Nephron progenitor cell (in vitro differentiated cells): ENCODE results near the gene ANO1.
A peak's percentile ranks its signal among the peaks of the same experiment; 100 is the strongest.

ENCODE experiments used
- DNase-seq: peaks from one replicate; pipeline ENCODE4 v3.0.0; 2021
- H3K27ac Mint-ChIP-seq: 2 replicates; pipeline ENCODE4 v1.8.0; 2021; ENCODE audit warnings: mild to moderate bottlenecking, moderate library complexity, mixed read lengths
- H3K27me3 Mint-ChIP-seq: 2 replicates; pipeline ENCODE4 v1.8.0; 2021; ENCODE audit warnings: mild to moderate bottlenecking, low read depth, mixed read lengths; ENCODE audit not compliant: poor library complexity
- H3K36me3 Mint-ChIP-seq: 2 replicates; pipeline ENCODE4 v1.8.0; 2021; ENCODE audit warnings: low read depth, mixed read lengths
- H3K4me1 Mint-ChIP-seq: 2 replicates; pipeline ENCODE4 v1.8.0; 2021; ENCODE audit warnings: mixed read lengths
- H3K4me3 Mint-ChIP-seq: 2 replicates; pipeline ENCODE4 v1.8.0; 2021; ENCODE audit warnings: mild to moderate bottlenecking, moderate library complexity, mixed read lengths
- H3K9me3 Mint-ChIP-seq: 2 replicates; pipeline ENCODE4 v1.8.0; 2021; ENCODE audit warnings: mild to moderate bottlenecking, moderate library complexity, mixed read lengths
- CTCF ChIP-seq: fragments of 200-600 bp; sonication (generic); IDR thresholded peaks from 2 replicates; pipeline ENCODE4 v1.5.0; 2021; ENCODE audit warnings: antibody characterized with exemption

Gene ANO1

GRCh38 chr11:70174547-70175235 is 96.6 kb downstream of the ANO1 start:
- peak; percentile 25 for DNase-seq
- Mint-ChIP-seq H3K36me3 (no peaks in the 10 kb centered on the region), H3K27me3 (peaks cover 7% of the 10 kb centered on the region), H3K27ac (peak overlapping the region; percentile 61), H3K4me3 (peak overlapping the region; percentile 19), H3K4me1 (peaks cover 38% of the 10 kb centered on the region), H3K9me3 (no peaks in the 10 kb centered on the region)
- no peak for TF ChIP-seq CTCF

- Mint-ChIP-seq H3K27ac (peak overlapping the region; percentile 16), H3K27me3 (peaks cover 10% of the 10 kb centered on the region), H3K4me3 (no peak overlapping the region), H3K4me1 (peaks cover 38% of the 10 kb centered on the region), H3K9me3 (no peaks in the 10 kb centered on the region), H3K36me3 (no peaks in the 10 kb centered on the region)
- no peak for TF ChIP-seq CTCF
- peak; percentile 24 for DNase-seq
Observed at GRCh38 chr11:70175236-70175698, 97.2 kb downstream of the ANO1 start.

GRCh38 chr11:70176940-70177689 is 99.0 kb downstream of the ANO1 start:
- Mint-ChIP-seq H3K36me3 (no peaks in the 10 kb centered on the region), H3K27ac (no peak overlapping the region), H3K4me3 (no peak overlapping the region), H3K27me3 (peaks cover 14% of the 10 kb centered on the region), H3K4me1 (peaks cover 38% of the 10 kb centered on the region), H3K9me3 (no peaks in the 10 kb centered on the region)
- peak; percentile 64 for DNase-seq
- peak; percentile 54 for TF ChIP-seq CTCF

GRCh38 chr11:70180906-70181305 is 102.8 kb downstream of the ANO1 start:
- Mint-ChIP-seq H3K27ac (no peak overlapping the region), H3K9me3 (no peaks in the 10 kb centered on the region), H3K4me3 (no peak overlapping the region), H3K36me3 (no peaks in the 10 kb centered on the region), H3K27me3 (peaks cover 20% of the 10 kb centered on the region), H3K4me1 (peaks cover 16% of the 10 kb centered on the region)
- no peak for TF ChIP-seq CTCF
- no peak for DNase-seq

GRCh38 chr11:70182266-70182665 is 104.1 kb downstream of the ANO1 start:
- no peaks in the 10 kb centered on the region for H3K9me3 Mint-ChIP-seq
- H3K4me3 Mint-ChIP-seq = no peak overlapping the region

More at GRCh38 chr11:70182266-70182665, 104.1 kb downstream of the ANO1 start:
- Mint-ChIP-seq H3K27ac (no peak overlapping the region), H3K27me3 (peaks cover 25% of the 10 kb centered on the region), H3K36me3 (no peaks in the 10 kb centered on the region), H3K4me1 (peaks cover 10% of the 10 kb centered on the region)
- TF ChIP-seq CTCF = no peak
- no peak for DNase-seq
